K562 (cell line): ENCODE measurements around the gene CEP72.

Experiments used
- EZH2 ChIP-seq: IDR thresholded peaks from 2 replicates; pipeline ENCODE4 v1.6.1; 2012; ENCODE audit warnings: low read depth, mild to moderate bottlenecking, inconsistent platforms, low read length, borderline replicate concordance
- NFRKB ChIP-seq: fragments of 450-650 bp; IDR thresholded peaks from 2 replicates; pipeline ENCODE4 v1.6.1; 2016; ENCODE audit warnings: low read depth
- POLR2AphosphoS5 ChIP-seq: IDR thresholded peaks from 2 replicates; pipeline ENCODE4 v1.6.1; 2011; ENCODE audit warnings: mild to moderate bottlenecking, low read depth, low read length, moderate library complexity; ENCODE audit not compliant: control insufficient read depth, insufficient read depth
- ZBTB7A ChIP-seq: IDR thresholded peaks from 2 replicates; pipeline ENCODE4 v1.6.1; 2011; ENCODE audit warnings: low read depth, mild to moderate bottlenecking, low read length, moderate library complexity, borderline replicate concordance; ENCODE audit not compliant: control insufficient read depth
- ZZZ3 ChIP-seq: fragments of 450-650 bp; IDR thresholded peaks from 2 replicates; pipeline ENCODE4 v1.6.1; 2016; ENCODE audit warnings: antibody characterized with exemption, mild to moderate bottlenecking, moderate library complexity
- TF ChIP-seq, protein P1 (sequence below), 3 experiments: IDR thresholded peaks in 2 of 3; conservative IDR thresholded peaks in 1 of 3; 2 replicates each; pipeline ENCODE4 v1.5.1; 2011 to 2012; ENCODE audit warnings: low read length in 3 of 3, mild to moderate bottlenecking in 3 of 3, control low read depth in 2 of 3, improper control_type of control experiment in 1 of 3, inconsistent platforms in 1 of 3, low read depth in 1 of 3, mixed read lengths in 1 of 3, moderate library complexity in 1 of 3; ENCODE audit not compliant: insufficient read depth in 2 of 3
- TF ChIP-seq, protein P2 (sequence below): IDR thresholded peaks from 2 replicates; pipeline ENCODE4 v1.6.1; 2012; ENCODE audit warnings: low read depth, low read length, improper control_type of control experiment, borderline replicate concordance

DNA sequence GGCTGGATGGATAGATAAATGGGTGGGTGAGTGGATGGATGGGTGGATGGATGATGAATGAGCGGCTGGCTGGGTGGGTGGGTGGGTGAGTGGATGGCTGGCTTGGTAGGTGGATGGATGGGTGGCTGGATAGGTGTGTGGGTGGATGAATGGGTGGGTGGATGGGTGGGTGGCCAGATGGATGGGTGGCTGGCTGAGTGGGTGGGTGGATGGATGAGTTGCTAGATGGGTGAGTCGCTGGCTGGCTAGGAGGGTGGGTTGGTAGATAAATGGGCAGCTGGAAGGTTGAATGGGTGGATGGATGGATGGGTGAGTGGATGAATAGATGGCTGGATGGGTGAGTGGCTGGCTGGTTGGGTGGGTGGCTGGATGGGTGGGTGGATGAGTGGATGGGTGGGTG is 27.9 kb upstream of the CEP72 start:
- TF ChIP-seq, protein P1, sequence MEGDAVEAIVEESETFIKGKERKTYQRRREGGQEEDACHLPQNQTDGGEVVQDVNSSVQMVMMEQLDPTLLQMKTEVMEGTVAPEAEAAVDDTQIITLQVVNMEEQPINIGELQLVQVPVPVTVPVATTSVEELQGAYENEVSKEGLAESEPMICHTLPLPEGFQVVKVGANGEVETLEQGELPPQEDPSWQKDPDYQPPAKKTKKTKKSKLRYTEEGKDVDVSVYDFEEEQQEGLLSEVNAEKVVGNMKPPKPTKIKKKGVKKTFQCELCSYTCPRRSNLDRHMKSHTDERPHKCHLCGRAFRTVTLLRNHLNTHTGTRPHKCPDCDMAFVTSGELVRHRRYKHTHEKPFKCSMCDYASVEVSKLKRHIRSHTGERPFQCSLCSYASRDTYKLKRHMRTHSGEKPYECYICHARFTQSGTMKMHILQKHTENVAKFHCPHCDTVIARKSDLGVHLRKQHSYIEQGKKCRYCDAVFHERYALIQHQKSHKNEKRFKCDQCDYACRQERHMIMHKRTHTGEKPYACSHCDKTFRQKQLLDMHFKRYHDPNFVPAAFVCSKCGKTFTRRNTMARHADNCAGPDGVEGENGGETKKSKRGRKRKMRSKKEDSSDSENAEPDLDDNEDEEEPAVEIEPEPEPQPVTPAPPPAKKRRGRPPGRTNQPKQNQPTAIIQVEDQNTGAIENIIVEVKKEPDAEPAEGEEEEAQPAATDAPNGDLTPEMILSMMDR (IDR thresholded peaks at IDR 0.05 in 2 of 3, conservative IDR thresholded peaks at IDR 0.05 in 1 of 3; ENCODE audit: insufficient read depth in 2 of 3, low read depth in 1 of 3, low read length in 3 of 3) = no peak
- no peak for TF ChIP-seq ZZZ3
- TF ChIP-seq POLR2AphosphoS5 = no peak
- TF ChIP-seq EZH2 = no peak
- TF ChIP-seq NFRKB = no peak
- TF ChIP-seq, protein P2, sequence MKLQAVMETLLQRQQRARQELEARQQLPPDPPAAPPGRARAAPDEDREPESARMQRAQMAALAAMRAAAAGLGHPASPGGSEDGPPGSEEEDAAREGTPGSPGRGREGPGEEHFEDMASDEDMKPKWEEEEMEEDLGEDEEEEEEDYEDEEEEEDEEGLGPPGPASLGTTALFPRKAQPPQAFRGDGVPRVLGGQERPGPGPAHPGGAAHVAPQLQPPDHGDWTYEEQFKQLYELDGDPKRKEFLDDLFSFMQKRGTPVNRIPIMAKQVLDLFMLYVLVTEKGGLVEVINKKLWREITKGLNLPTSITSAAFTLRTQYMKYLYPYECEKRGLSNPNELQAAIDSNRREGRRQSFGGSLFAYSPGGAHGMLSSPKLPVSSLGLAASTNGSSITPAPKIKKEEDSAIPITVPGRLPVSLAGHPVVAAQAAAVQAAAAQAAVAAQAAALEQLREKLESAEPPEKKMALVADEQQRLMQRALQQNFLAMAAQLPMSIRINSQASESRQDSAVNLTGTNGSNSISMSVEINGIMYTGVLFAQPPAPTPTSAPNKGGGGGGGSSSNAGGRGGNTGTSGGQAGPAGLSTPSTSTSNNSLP = no peak
- no peak for TF ChIP-seq ZBTB7A
